PC-3 (cell line): ENCODE results near the gene TM9SF3. TPM values are rescaled to one million over a fixed set of nuclear protein-coding genes. Genes with fewer than 3 reads are reported as not detected.

Experiments
- ATAC-seq: fragments of 200-7000 bp; cut with Tn5 transposase; 2 replicates; pipeline ENCODE4 v1.9.1; 2020; ENCODE audit warnings: mild to moderate bottlenecking, moderate library complexity
- BruUV-seq: library from RNA; stranded (reverse); fragments of 400-500 nt; replicated peaks from 2 replicates; lab custom pipeline; 2021; lab: Mats Ljungman, UMichigan
- CTCF ChIA-PET: fragments of 300-600 bp; sonication (Branson Sonifier 250); formaldehyde crosslinking; loops from one replicate; lab custom pipeline; 2022; ENCODE audit warnings: antibody characterized with exemption; lab: Charles Lee
- POLR2A ChIA-PET: fragments of 300-600 bp; sonication (Branson Sonifier 250); formaldehyde crosslinking; loops from one replicate; lab custom pipeline; 2022; ENCODE audit warnings: antibody characterized with exemption; ENCODE audit not compliant: unreplicated experiment; lab: Charles Lee
- DNase-seq: peaks from one replicate; pipeline ENCODE4 v3.0.0-alpha.2; 2015
- H2AFZ ChIP-seq: fragments of 300-600 bp; sonication (generic); 2 replicates; pipeline ENCODE4 v1.6.0; 2016; ENCODE audit warnings: antibody characterized with exemption, low read length
- H3F3A ChIP-seq: fragments of 300-600 bp; sonication (generic); one replicate; pipeline ENCODE4 v1.6.0; 2017; ENCODE audit warnings: antibody characterized with exemption, low read length, control low read depth, mild to moderate bottlenecking; ENCODE audit not compliant: unreplicated experiment
- H3K27ac ChIP-seq: fragments of 300-600 bp; sonication (generic); 2 replicates; pipeline ENCODE4 v1.5.1; 2016; ENCODE audit warnings: mild to moderate bottlenecking, low read length
- H3K27me3 ChIP-seq: fragments of 300-600 bp; sonication (generic); 2 replicates; pipeline ENCODE4 v1.6.1; 2016; ENCODE audit warnings: low read length, mixed read lengths
- H3K36me3 ChIP-seq: fragments of 300-600 bp; sonication (generic); 2 replicates; pipeline ENCODE4 v1.6.1; 2016; ENCODE audit warnings: low read depth, mixed run types, low read length, mixed read lengths
- H3K4me1 ChIP-seq: fragments of 300-600 bp; sonication (generic); 2 replicates; pipeline ENCODE4 v1.5.1; 2016; ENCODE audit warnings: low read length; ENCODE audit not compliant: insufficient read depth
- H3K4me2 ChIP-seq: fragments of 300-600 bp; sonication (generic); 2 replicates; pipeline ENCODE4 v1.6.0; 2016; ENCODE audit warnings: low read length
- H3K4me3 ChIP-seq: fragments of 300-600 bp; sonication (generic); 2 replicates; pipeline ENCODE4 v1.5.1; 2016; ENCODE audit warnings: mild to moderate bottlenecking, low read length, mixed read lengths
- H3K79me2 ChIP-seq: fragments of 300-600 bp; sonication (generic); 2 replicates; pipeline ENCODE4 v1.6.1; 2017; ENCODE audit warnings: low read length, mixed read lengths
- H3K9ac ChIP-seq: fragments of 300-600 bp; sonication (generic); 2 replicates; pipeline ENCODE4 v1.6.0; 2016; ENCODE audit warnings: mild to moderate bottlenecking, low read length
- H3K9me2 ChIP-seq: fragments of 300-600 bp; sonication (generic); replicated peaks from 2 replicates; pipeline ENCODE4 v1.6.1; 2016; ENCODE audit warnings: mixed run types, low read length, mixed read lengths
- H3K9me3 ChIP-seq: fragments of 300-600 bp; sonication (generic); 2 replicates; pipeline ENCODE4 v1.6.1; 2016; ENCODE audit warnings: low read length, mixed read lengths
- H4K20me1 ChIP-seq: fragments of 300-600 bp; sonication (generic); 2 replicates; pipeline ENCODE4 v1.6.1; 2016; ENCODE audit warnings: low read length, mixed read lengths
- EZH2 ChIP-seq: fragments of 300-600 bp; sonication (generic); IDR thresholded peaks from one replicate; pipeline ENCODE4 v1.6.1; 2017; ENCODE audit warnings: antibody characterized with exemption, mild to moderate bottlenecking, low read length; ENCODE audit not compliant: unreplicated experiment
- EZH2phosphoT487 ChIP-seq: fragments of 300-600 bp; sonication (generic); IDR thresholded peaks from 2 replicates; pipeline ENCODE4 v1.6.1; 2018; ENCODE audit warnings: mild to moderate bottlenecking, antibody characterized with exemption, low read length, borderline replicate concordance
- intact Hi-C: fragments of 100-400 bp; cut with micrococcal nuclease; formaldehyde crosslinking; loops from 2 replicates; pipeline ENCODE4 v1.9.0; 2023
- total RNA-seq: library from RNA; depleted of rRNA; stranded (reverse); fragments of >200 nt; gene quantifications from 2 replicates; pipeline ENCODE4 v1.2.3, GENCODE V29; 2014
- TF ChIP-seq, protein P1 (sequence below): fragments of 300-600 bp; sonication (generic); conservative IDR thresholded peaks from 2 replicates; pipeline ENCODE4 v1.5.1; 2017; ENCODE audit warnings: antibody characterized with exemption, low read depth, mild to moderate bottlenecking, low read length

Gene TM9SF3
- total RNA-seq, 1 experiment from 2014 or later: 39.2 TPM

DNA sequence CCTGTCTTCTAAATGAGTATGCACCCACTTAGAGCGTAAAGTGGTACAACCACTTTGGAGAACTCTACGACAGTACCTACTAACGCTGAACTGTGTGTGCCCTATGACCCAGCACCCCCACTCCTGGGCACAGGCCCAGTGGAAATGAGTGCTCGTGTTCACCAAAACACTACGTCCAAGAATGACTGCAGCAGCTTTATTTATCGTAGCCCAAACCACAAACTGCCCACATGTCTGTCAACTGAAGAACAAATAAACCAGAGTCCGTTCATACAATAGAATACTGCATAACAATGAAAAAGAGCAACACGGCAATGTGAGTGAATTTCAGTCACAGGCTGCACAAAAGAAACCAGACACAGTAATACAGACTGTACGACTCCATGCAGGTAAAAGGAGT is 108.5 kb downstream of the TM9SF3 start:
- intact Hi-C loops: no loop called here
- TF ChIP-seq EZH2phosphoT487: no peak
- TF ChIP-seq, protein P1, sequence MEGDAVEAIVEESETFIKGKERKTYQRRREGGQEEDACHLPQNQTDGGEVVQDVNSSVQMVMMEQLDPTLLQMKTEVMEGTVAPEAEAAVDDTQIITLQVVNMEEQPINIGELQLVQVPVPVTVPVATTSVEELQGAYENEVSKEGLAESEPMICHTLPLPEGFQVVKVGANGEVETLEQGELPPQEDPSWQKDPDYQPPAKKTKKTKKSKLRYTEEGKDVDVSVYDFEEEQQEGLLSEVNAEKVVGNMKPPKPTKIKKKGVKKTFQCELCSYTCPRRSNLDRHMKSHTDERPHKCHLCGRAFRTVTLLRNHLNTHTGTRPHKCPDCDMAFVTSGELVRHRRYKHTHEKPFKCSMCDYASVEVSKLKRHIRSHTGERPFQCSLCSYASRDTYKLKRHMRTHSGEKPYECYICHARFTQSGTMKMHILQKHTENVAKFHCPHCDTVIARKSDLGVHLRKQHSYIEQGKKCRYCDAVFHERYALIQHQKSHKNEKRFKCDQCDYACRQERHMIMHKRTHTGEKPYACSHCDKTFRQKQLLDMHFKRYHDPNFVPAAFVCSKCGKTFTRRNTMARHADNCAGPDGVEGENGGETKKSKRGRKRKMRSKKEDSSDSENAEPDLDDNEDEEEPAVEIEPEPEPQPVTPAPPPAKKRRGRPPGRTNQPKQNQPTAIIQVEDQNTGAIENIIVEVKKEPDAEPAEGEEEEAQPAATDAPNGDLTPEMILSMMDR: no peak
- TF ChIP-seq EZH2: no peak
- no peak overlapping the region for H2AFZ ChIP-seq
- BruUV-seq: no TSS peak
- H3K79me2 ChIP-seq: no peaks in the 10 kb centered on the region
- no peak overlapping the region for H3K9ac ChIP-seq
- H3F3A ChIP-seq: no peaks in the 10 kb centered on the region
- no peak overlapping the region for H3K4me2 ChIP-seq
- H4K20me1 ChIP-seq: no peaks in the 10 kb centered on the region
- no peak overlapping the region for H3K4me3 ChIP-seq
- no peaks in the 10 kb centered on the region for H3K4me1 ChIP-seq
- no peak for ATAC-seq
- H3K9me3 ChIP-seq: no peaks in the 10 kb centered on the region
- H3K9me2 ChIP-seq: no peaks in the 10 kb centered on the region
- ChIA-PET CTCF (no interaction called here), POLR2A (no interaction called here)
- H3K27ac ChIP-seq: no peak overlapping the region
- no peaks in the 10 kb centered on the region for H3K36me3 ChIP-seq
- peaks cover 34% of the 10 kb centered on the region; the same call in 1 of the 2 replicates for H3K27me3 ChIP-seq
- DNase-seq: no peak

DNA sequence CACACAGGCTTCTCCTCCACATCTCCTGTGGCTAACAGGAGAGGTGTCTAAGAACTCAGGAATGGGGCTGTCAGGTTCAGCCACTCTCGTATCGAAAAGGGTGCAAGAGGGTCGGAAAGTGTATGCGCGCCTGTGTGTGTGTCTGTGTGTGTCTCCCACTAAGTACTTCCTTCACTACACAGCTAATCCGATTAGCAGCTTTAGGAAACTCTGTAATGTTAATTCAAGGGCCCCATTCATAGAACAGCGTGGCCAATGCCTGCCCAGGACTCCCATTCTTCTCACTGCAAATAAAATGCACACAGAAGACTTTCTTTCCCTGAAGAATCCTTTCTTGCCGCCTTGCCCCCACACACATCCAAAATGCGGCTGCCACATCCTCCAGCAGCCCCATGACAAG is 112.9 kb downstream of the TM9SF3 start:
- H3F3A ChIP-seq: no peaks in the 10 kb centered on the region
- no peak overlapping the region for H3K9ac ChIP-seq
- intact Hi-C loops: no loop called here
- no peaks in the 10 kb centered on the region for H3K79me2 ChIP-seq
- H3K9me3 ChIP-seq: no peaks in the 10 kb centered on the region
- ATAC-seq (no peak), DNase-seq (no peak)
- no peaks in the 10 kb centered on the region for H3K9me2 ChIP-seq
- no peak overlapping the region for H2AFZ ChIP-seq
- no peaks in the 10 kb centered on the region for H3K36me3 ChIP-seq
- H3K4me3 ChIP-seq: no peak overlapping the region
- TF ChIP-seq, protein P1: no peak
- TF ChIP-seq EZH2 (no peak), EZH2phosphoT487 (no peak)
- CTCF ChIA-PET: no interaction called here
- no peak overlapping the region for H3K27ac ChIP-seq
- no TSS peak for BruUV-seq
- no peaks in the 10 kb centered on the region for H3K4me1 ChIP-seq
- H4K20me1 ChIP-seq: no peaks in the 10 kb centered on the region
- POLR2A ChIA-PET: no interaction called here
- H3K27me3 ChIP-seq: peaks cover 20% of the 10 kb centered on the region; the same call in 1 of the 2 replicates
- no peak overlapping the region for H3K4me2 ChIP-seq

DNA sequence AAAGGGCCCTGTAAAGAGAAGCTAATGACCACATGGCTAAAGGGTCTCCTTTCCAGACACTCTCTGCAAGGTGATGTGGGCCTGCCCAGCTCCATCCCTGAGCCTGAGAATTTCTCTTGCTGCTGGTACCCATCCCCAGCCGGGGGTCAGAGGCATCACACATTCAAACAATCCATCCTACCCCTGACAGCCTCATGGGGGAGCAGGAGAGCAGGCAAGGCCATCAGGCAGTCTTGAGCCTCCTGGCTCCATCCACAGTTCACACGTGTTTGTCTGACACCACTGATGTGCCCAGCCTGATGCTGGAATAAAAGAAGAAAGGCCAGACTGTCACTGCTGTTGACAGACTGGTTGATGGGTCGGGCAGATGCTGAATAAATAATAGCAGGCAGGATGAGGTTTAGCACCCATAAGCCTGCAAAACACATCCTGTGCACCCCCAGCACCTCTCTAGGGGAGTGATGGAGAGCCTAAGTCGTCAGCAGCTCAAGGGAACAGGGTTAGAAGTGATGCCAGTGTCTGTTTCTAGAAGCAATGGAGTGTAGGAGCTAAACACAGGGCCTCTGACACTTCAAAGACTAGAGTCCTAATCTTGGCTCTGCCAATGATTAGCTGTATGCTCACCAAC is 116.6 kb downstream of the TM9SF3 start:
- ChIA-PET CTCF (no interaction called here), POLR2A (no interaction called here)
- Histone ChIP-seq H3K36me3 (no peaks in the 10 kb centered on the region), H3K4me1 (no peaks in the 10 kb centered on the region), H3K9me3 (no peaks in the 10 kb centered on the region), H3K27ac (no peak overlapping the region), H3K4me2 (no peak overlapping the region), H3K9me2 (no peaks in the 10 kb centered on the region), H2AFZ (no peak overlapping the region), H3K27me3 (peaks cover 20% of the 10 kb centered on the region; the same call in 1 of the 2 replicates), H3K4me3 (no peak overlapping the region), H3K79me2 (no peaks in the 10 kb centered on the region), H4K20me1 (no peaks in the 10 kb centered on the region), H3F3A (no peaks in the 10 kb centered on the region), H3K9ac (no peak overlapping the region)
- intact Hi-C loops: no loop called here
- TF ChIP-seq, protein P1: peak; percentile 59
- TF ChIP-seq EZH2phosphoT487: no peak
- peak; percentile 51; the same call in 1 of the 2 replicates for ATAC-seq
- peak; percentile 31 for DNase-seq
- BruUV-seq: no TSS peak
